ENCODE results near the gene RHEX.
"Not testable (repeated sequence)": the region's sequence is repeated elsewhere in the genome, so short reads cannot be mapped to it uniquely, and the experiment has no call there.

The RHEX gene, protein sequence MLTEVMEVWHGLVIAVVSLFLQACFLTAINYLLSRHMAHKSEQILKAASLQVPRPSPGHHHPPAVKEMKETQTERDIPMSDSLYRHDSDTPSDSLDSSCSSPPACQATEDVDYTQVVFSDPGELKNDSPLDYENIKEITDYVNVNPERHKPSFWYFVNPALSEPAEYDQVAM

DNA sequence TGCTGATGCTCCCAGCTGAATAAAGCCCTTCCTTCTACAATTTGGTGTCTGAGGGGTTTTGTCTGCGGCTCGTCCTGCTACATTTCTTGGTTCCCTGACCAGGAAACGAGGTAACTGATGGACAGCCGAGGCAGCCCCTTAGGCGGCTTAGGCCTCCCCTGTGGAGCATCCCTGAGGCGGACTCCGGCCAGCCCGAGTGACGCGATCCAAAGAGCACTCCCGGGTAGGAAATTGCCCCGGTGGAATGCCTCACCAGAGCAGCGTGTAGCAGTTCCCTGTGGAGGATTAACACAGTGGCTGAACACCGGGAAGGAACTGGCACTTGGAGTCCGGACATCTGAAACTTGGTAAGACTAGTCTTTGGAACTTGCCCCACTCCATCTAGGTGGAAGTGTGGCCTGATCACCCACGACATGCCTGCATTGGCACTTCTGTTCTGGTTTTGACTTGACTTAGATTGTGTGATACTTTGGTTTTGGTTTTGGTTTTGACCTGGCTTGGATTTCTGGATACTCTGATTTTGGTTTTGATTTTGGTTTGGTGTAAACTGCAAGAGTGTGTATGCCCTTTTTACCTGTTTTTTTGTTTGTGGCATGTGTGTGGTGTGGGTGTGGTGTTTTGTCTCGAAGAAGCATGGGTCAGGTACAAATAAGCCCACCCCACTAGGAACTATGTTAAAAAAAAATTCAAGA is at the start of gene RHEX:
Gene RHEX, plus strand, starts transcription at position 255 of the 692 bp plus-strand sequence. CDS start 44,656 bp downstream, outside the sequence.
- in situ Hi-C loops (cut with HindIII; ENCODE audit: low sequenced_read_pairs); DNase-seq (ENCODE audit: low read depth, low spot score); H3K4me3 ChIP-seq (ENCODE audit: low read depth, low read length): not testable (repeated sequence)

DNA sequence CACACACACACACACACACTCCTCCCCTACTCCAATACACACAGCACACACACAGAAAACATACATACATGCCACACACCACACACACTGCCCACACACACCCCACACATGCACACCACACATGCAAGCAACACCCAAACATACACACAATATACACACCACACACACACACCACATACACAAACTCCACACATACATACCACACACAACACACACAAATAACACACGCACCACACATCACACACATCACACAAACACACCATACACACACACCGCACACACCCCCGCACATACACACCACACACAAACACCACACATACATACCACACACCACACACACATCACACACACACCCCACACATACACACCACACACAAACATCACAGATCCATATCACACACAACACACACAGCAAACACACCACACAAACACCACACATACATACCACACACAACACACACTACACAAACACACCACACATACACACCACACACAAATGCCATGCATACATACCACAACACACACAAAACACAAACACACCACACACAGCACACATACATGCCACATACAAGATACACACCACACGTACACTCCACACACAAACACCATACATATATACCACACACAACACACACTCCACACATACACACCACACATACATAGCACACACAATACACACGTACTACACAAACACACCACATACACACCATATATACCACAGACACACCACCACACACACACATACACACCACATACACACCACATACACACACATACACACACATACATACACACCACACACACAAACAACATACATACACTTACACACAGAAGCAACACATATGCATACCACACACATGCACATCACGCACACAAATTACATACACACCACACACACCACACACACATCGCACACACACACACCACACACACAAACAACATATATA is 48.8 kb upstream of the RHEX start:
- TF ChIP-seq, protein P1, sequence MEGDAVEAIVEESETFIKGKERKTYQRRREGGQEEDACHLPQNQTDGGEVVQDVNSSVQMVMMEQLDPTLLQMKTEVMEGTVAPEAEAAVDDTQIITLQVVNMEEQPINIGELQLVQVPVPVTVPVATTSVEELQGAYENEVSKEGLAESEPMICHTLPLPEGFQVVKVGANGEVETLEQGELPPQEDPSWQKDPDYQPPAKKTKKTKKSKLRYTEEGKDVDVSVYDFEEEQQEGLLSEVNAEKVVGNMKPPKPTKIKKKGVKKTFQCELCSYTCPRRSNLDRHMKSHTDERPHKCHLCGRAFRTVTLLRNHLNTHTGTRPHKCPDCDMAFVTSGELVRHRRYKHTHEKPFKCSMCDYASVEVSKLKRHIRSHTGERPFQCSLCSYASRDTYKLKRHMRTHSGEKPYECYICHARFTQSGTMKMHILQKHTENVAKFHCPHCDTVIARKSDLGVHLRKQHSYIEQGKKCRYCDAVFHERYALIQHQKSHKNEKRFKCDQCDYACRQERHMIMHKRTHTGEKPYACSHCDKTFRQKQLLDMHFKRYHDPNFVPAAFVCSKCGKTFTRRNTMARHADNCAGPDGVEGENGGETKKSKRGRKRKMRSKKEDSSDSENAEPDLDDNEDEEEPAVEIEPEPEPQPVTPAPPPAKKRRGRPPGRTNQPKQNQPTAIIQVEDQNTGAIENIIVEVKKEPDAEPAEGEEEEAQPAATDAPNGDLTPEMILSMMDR (IDR thresholded peaks at IDR 0.05; ENCODE audit: low read depth, low read length), result no peak
- DNase-seq (ENCODE audit: low read depth, low spot score), result no peak
- no peak overlapping the region for H3K4me3 ChIP-seq (ENCODE audit: low read depth, low read length)
- in situ Hi-C loops (cut with HindIII; ENCODE audit: low sequenced_read_pairs), result no loop called here

DNA sequence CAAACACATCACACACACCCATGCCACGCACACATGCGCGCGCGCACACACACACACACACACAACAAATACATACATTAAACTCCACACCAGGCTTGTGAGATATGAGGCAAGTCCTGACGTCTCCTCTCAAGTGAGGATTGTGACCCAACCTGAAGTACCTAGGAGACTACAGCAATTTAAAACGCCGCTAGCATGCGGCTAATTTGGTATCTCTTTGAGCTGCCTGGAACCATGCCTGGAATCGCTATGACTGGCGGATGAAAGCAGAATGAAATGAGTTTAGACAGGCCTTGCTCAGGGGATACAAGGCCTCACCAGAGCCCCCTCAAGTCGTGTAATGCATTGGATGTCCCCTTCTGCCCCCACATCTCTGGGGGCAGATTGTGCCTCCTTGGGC is 48.1 kb upstream of the RHEX start:
- H3K4me3 ChIP-seq (ENCODE audit: low read depth, low read length), result no peak overlapping the region
- DNase-seq (ENCODE audit: low read depth, low spot score), result no peak
- TF ChIP-seq, protein P1 (IDR thresholded peaks at IDR 0.05; ENCODE audit: low read depth, low read length), result no peak
- in situ Hi-C loops (cut with HindIII; ENCODE audit: low sequenced_read_pairs), result no loop called here

DNA sequence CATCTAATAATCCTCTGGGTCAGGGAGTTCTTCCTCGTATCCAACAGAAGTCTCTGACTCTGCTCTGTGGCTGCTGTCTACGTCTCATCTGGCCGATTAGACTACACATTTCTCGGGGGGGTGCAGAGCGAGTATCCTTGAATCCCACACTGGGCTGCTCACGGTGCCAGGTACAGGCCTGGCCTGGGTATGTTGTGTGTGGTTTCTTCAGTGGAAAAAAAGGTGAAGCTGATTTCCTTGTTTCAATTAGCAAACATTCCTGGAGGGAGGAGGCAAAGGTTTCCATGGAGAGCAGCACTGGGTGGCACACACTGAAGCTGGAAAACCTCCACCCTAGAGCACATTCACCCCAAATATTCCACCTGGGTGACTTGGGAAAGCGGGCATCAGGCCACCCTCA is 47.7 kb upstream of the RHEX start:
- no peak overlapping the region for H3K4me3 ChIP-seq (ENCODE audit: low read depth, low read length)
- no peak for DNase-seq (ENCODE audit: low read depth, low spot score)
- in situ Hi-C loops (cut with HindIII; ENCODE audit: low sequenced_read_pairs), result no loop called here
- TF ChIP-seq, protein P1 (IDR thresholded peaks at IDR 0.05; ENCODE audit: low read depth, low read length), result no peak

DNA sequence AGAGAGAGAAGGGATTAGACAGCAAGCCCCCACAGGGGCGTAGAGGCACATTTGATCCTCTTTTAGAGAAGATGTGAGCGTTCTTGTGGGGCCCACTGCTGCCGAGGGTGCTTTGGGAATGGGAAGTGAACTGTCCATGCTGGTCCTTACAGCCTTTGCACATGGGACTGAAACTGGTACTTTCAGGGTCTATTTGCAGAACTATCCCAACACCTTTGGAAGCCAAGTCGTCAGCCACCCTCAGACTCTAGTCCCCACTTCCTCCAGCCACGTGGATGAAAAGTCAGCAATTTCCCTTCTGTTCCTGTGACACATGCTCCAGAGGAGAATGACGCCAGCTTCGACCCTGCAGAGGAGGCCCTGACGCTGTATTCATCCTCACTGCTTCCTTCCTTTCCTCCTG is 47.2 kb upstream of the RHEX start:
- in situ Hi-C loops (cut with HindIII; ENCODE audit: low sequenced_read_pairs), result no loop called here
- TF ChIP-seq, protein P1 (IDR thresholded peaks at IDR 0.05; ENCODE audit: low read depth, low read length), result no peak
- H3K4me3 ChIP-seq (ENCODE audit: low read depth, low read length), result no peak overlapping the region
- no peak for DNase-seq (ENCODE audit: low read depth, low spot score)

DNA sequence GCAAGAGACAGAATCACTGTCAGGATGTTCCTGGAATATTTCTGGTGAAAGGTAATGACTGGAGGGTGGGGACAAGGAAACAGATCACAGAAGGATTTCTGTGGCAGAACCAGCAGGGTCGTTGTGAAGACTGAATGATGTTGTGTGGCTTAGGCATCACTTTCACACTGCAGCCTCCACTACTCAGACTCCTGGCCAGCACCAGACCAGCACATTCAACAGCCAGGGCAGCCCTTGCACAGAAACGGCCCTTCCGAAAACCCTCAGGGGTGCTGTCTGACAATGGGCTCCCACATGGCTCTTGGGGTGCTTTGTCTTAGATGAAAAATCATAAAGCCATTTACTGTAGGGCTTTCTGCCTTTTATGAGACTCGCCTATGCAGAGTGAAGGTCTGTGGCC is 46.0 kb upstream of the RHEX start:
- in situ Hi-C loops (cut with HindIII; ENCODE audit: low sequenced_read_pairs), result no loop called here

More for the DNA sequence above, 46.0 kb upstream of the RHEX start:
- TF ChIP-seq, protein P1 (IDR thresholded peaks at IDR 0.05; ENCODE audit: low read depth, low read length), result no peak
- no peak overlapping the region for H3K4me3 ChIP-seq (ENCODE audit: low read depth, low read length)
- no peak for DNase-seq (ENCODE audit: low read depth, low spot score)

All from astrocyte of the spinal cord (primary cell).